ENCODE results near the gene ORMDL3. TPM values are rescaled to one million over a fixed set of nuclear protein-coding genes. Genes with fewer than 3 reads are reported as not detected.

Gene ORMDL3
- total and polyA plus RNA-seq, 2 experiments from 2014 or later: 33.6 to 38.5 TPM

DNA sequence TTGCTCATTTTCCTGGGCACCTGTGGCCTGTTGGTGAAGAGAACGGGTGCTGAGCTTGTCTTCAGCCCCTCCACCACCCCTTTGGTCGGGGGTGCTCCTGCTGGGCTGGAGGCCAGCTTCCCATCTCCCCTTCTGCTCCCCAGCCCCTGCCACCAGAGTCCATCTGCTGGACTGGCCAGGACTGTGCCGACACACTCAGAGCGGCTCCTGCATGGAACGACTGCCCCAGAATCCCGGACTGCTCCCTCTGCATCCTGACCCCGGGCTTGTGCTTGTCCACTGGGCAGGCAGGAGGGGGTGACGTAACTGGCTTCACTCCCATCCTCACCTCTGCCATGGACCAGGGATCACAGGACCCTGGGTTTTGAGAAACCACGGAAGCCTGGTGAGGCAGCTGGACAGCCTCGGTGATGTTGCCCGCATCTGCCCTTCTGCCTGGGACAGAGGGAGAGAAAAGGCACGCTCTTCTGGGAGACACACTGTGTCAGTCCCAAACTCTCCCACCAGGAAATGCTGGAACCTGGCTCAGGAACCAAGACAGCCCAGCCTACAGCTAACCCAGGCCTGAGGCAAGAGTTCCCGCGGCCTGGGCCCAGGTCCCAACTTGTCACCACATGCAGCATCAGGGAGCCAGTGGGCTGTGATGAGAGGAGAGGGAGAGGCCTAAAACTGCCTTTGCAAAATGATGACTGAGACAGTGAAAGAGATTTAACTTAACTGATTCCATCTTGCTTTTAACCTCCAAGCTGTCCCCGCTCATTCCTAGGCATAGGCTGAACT is 19.3 kb upstream of the ORMDL3 start (continued):
- TF ChIP-seq, protein P1, sequence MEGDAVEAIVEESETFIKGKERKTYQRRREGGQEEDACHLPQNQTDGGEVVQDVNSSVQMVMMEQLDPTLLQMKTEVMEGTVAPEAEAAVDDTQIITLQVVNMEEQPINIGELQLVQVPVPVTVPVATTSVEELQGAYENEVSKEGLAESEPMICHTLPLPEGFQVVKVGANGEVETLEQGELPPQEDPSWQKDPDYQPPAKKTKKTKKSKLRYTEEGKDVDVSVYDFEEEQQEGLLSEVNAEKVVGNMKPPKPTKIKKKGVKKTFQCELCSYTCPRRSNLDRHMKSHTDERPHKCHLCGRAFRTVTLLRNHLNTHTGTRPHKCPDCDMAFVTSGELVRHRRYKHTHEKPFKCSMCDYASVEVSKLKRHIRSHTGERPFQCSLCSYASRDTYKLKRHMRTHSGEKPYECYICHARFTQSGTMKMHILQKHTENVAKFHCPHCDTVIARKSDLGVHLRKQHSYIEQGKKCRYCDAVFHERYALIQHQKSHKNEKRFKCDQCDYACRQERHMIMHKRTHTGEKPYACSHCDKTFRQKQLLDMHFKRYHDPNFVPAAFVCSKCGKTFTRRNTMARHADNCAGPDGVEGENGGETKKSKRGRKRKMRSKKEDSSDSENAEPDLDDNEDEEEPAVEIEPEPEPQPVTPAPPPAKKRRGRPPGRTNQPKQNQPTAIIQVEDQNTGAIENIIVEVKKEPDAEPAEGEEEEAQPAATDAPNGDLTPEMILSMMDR (conservative IDR thresholded peaks at IDR 0.05; ENCODE audit: low read depth in 2 of 2): no peak
- TF ChIP-seq POLR2AphosphoS5 (IDR thresholded peaks at IDR 0.05; ENCODE audit: low read depth): no peak
- no peak for TF ChIP-seq STAT1 (IDR thresholded peaks at IDR 0.05; ENCODE audit: unreplicated experiment)

DNA sequence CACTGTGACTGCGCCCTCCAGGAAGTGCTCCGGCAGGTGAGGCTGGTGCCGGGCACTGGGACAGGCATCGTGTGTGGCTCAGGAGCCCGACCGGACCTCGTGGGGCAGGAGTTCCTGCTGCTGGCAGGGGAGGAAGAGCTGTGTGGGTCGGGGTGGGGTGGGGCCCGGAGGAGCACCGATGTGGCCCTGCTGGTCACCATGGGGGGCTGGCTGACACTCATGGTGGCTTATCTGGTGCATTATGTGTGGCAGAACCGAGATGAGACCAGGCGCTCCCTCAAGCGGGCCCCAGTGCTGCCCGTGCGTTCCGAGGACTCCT is 17.0 kb upstream of the ORMDL3 start:
- no peak overlapping the region for H3K4me3 ChIP-seq
- Mint-ChIP-seq H3K4me1 (peaks cover 18% of the 10 kb centered on the region), H3K27ac (no peak overlapping the region), H3K4me3 (no peak overlapping the region), H3K9me3 (no peaks in the 10 kb centered on the region), H3K36me3 (ENCODE audit: low read depth) (no peaks in the 10 kb centered on the region), H3K27me3 (ENCODE audit: insufficient read depth, low read depth, poor library complexity) (peaks cover 17% of the 10 kb centered on the region)
- no peak for DNase-seq (ENCODE audit: low spot score)
- no peaks in the 10 kb centered on the region for H3K9me2 ChIP-seq (ENCODE audit: insufficient read depth)
- H2AFZ ChIP-seq: no peak overlapping the region
- H3K79me2 ChIP-seq (replicated peaks; ENCODE audit: insufficient read depth): no peaks in the 10 kb centered on the region
- no peaks in the 10 kb centered on the region for H3K27me3 ChIP-seq (ENCODE audit: insufficient read depth)
- H3K27ac ChIP-seq (ENCODE audit: low read depth): no peak overlapping the region
- ATAC-seq: no peak
- no peaks in the 10 kb centered on the region for H3F3A ChIP-seq (replicated peaks; ENCODE audit: low read depth)
- no peak overlapping the region for H3K4me2 ChIP-seq
- no peaks in the 10 kb centered on the region for H3K36me3 ChIP-seq (ENCODE audit: insufficient read depth)
- no peaks in the 10 kb centered on the region for H3K4me1 ChIP-seq (ENCODE audit: insufficient read depth)
- no peaks in the 10 kb centered on the region for H4K20me1 ChIP-seq (replicated peaks; ENCODE audit: insufficient read depth)
- TF ChIP-seq, protein P2, sequence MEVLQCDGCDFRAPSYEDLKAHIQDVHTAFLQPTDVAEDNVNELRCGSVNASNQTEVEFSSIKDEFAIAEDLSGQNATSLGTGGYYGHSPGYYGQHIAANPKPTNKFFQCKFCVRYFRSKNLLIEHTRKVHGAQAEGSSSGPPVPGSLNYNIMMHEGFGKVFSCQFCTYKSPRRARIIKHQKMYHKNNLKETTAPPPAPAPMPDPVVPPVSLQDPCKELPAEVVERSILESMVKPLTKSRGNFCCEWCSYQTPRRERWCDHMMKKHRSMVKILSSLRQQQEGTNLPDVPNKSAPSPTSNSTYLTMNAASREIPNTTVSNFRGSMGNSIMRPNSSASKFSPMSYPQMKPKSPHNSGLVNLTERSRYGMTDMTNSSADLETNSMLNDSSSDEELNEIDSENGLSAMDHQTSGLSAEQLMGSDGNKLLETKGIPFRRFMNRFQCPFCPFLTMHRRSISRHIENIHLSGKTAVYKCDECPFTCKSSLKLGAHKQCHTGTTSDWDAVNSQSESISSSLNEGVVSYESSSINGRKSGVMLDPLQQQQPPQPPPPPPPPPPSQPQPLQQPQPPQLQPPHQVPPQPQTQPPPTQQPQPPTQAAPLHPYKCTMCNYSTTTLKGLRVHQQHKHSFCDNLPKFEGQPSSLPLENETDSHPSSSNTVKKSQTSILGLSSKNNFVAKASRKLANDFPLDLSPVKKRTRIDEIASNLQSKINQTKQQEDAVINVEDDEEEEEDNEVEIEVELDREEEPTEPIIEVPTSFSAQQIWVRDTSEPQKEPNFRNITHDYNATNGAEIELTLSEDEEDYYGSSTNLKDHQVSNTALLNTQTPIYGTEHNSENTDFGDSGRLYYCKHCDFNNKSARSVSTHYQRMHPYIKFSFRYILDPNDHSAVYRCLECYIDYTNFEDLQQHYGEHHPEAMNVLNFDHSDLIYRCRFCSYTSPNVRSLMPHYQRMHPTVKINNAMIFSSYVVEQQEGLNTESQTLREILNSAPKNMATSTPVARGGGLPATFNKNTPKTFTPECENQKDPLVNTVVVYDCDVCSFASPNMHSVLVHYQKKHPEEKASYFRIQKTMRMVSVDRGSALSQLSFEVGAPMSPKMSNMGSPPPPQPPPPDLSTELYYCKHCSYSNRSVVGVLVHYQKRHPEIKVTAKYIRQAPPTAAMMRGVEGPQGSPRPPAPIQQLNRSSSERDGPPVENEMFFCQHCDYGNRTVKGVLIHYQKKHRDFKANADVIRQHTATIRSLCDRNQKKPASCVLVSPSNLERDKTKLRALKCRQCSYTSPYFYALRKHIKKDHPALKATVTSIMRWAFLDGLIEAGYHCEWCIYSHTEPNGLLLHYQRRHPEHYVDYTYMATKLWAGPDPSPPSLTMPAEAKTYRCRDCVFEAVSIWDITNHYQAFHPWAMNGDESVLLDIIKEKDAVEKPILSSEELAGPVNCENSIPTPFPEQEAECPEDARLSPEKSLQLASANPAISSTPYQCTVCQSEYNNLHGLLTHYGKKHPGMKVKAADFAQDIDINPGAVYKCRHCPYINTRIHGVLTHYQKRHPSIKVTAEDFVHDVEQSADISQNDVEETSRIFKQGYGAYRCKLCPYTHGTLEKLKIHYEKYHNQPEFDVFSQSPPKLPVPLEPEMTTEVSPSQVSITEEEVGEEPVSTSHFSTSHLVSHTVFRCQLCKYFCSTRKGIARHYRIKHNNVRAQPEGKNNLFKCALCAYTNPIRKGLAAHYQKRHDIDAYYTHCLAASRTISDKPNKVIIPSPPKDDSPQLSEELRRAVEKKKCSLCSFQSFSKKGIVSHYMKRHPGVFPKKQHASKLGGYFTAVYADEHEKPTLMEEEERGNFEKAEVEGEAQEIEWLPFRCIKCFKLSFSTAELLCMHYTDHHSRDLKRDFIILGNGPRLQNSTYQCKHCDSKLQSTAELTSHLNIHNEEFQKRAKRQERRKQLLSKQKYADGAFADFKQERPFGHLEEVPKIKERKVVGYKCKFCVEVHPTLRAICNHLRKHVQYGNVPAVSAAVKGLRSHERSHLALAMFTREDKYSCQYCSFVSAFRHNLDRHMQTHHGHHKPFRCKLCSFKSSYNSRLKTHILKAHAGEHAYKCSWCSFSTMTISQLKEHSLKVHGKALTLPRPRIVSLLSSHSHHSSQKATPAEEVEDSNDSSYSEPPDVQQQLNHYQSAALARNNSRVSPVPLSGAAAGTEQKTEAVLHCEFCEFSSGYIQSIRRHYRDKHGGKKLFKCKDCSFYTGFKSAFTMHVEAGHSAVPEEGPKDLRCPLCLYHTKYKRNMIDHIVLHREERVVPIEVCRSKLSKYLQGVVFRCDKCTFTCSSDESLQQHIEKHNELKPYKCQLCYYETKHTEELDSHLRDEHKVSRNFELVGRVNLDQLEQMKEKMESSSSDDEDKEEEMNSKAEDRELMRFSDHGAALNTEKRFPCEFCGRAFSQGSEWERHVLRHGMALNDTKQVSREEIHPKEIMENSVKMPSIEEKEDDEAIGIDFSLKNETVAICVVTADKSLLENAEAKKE (CRISPR knock-in tag; IDR thresholded peaks at IDR 0.05): no peak
- TF ChIP-seq ZNF114 (CRISPR knock-in tag; IDR thresholded peaks at IDR 0.05) (no peak), STAT1 (IDR thresholded peaks at IDR 0.05; ENCODE audit: unreplicated experiment) (no peak), POLR2AphosphoS5 (IDR thresholded peaks at IDR 0.05; ENCODE audit: low read depth) (no peak), JUNB (IDR thresholded peaks at IDR 0.05; ENCODE audit: unreplicated experiment) (no peak), EZH2phosphoT487 (IDR thresholded peaks at IDR 0.05; ENCODE audit: unreplicated experiment) (no peak), ZNF331 (CRISPR knock-in tag; IDR thresholded peaks at IDR 0.05; ENCODE audit: low read depth) (no peak), CREB1 (CRISPR knock-in tag; IDR thresholded peaks at IDR 0.05; ENCODE audit: low read depth) (no peak), EZH2 (IDR thresholded peaks at IDR 0.05; ENCODE audit: low read depth, unreplicated experiment) (no peak), NANOG (IDR thresholded peaks at IDR 0.05; ENCODE audit: borderline replicate concordance) (no peak)
- TF ChIP-seq, protein P3, sequence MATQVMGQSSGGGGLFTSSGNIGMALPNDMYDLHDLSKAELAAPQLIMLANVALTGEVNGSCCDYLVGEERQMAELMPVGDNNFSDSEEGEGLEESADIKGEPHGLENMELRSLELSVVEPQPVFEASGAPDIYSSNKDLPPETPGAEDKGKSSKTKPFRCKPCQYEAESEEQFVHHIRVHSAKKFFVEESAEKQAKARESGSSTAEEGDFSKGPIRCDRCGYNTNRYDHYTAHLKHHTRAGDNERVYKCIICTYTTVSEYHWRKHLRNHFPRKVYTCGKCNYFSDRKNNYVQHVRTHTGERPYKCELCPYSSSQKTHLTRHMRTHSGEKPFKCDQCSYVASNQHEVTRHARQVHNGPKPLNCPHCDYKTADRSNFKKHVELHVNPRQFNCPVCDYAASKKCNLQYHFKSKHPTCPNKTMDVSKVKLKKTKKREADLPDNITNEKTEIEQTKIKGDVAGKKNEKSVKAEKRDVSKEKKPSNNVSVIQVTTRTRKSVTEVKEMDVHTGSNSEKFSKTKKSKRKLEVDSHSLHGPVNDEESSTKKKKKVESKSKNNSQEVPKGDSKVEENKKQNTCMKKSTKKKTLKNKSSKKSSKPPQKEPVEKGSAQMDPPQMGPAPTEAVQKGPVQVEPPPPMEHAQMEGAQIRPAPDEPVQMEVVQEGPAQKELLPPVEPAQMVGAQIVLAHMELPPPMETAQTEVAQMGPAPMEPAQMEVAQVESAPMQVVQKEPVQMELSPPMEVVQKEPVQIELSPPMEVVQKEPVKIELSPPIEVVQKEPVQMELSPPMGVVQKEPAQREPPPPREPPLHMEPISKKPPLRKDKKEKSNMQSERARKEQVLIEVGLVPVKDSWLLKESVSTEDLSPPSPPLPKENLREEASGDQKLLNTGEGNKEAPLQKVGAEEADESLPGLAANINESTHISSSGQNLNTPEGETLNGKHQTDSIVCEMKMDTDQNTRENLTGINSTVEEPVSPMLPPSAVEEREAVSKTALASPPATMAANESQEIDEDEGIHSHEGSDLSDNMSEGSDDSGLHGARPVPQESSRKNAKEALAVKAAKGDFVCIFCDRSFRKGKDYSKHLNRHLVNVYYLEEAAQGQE (IDR thresholded peaks at IDR 0.05; ENCODE audit: unreplicated experiment): no peak
- TF ChIP-seq, protein P4, sequence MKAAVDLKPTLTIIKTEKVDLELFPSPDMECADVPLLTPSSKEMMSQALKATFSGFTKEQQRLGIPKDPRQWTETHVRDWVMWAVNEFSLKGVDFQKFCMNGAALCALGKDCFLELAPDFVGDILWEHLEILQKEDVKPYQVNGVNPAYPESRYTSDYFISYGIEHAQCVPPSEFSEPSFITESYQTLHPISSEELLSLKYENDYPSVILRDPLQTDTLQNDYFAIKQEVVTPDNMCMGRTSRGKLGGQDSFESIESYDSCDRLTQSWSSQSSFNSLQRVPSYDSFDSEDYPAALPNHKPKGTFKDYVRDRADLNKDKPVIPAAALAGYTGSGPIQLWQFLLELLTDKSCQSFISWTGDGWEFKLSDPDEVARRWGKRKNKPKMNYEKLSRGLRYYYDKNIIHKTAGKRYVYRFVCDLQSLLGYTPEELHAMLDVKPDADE (IDR thresholded peaks at IDR 0.05): no peak
